ENCODE measurements around the gene MEI1.

GRCh38 chr22:41713004-41713403 lies 13.7 kb downstream of the MEI1 start:
- TF ChIP-seq CTCF (IDR thresholded peaks at IDR 0.05; ENCODE audit: low read depth, low read length) (no peak), EZH2phosphoT487 (IDR thresholded peaks at IDR 0.05; ENCODE audit: low read depth) (no peak)

Data from OCI-LY3 (cell line).